ENCODE data around the gene ACSBG1.

The ACSBG1 gene

GRCh38 chr15:78220713-78221112 is 13.7 kb downstream of the ACSBG1 start:
- DNase-seq (ENCODE audit: low read depth) = no peak

GRCh38 chr15:78216276-78217104 is 17.9 kb downstream of the ACSBG1 start:
- no peak for DNase-seq (ENCODE audit: low read depth)

- no peak for DNase-seq (ENCODE audit: low read depth)
Observed at GRCh38 chr15:78213956-78214355, 20.4 kb downstream of the ACSBG1 start.

- no peak for DNase-seq (ENCODE audit: low read depth)
Observed at GRCh38 chr15:78213425-78213750, 21.0 kb downstream of the ACSBG1 start.

GRCh38 chr15:78212546-78213424 is 21.6 kb downstream of the ACSBG1 start:
- no peak for DNase-seq (ENCODE audit: low read depth)

GRCh38 chr15:78212008-78212407 is 22.4 kb downstream of the ACSBG1 start:
- no peak for DNase-seq (ENCODE audit: low read depth)

GRCh38 chr15:78211189-78211921 is 23.0 kb downstream of the ACSBG1 start:
- DNase-seq (ENCODE audit: low read depth) = no peak

GRCh38 chr15:78210349-78210717 is 24.0 kb downstream of the ACSBG1 start:
- DNase-seq (ENCODE audit: low read depth) = no peak

GRCh38 chr15:78209646-78210348 is 24.6 kb downstream of the ACSBG1 start:
- DNase-seq (ENCODE audit: low read depth) = no peak

GRCh38 chr15:78208887-78209645 is 25.3 kb downstream of the ACSBG1 start:
- no peak for DNase-seq (ENCODE audit: low read depth)

GRCh38 chr15:78208341-78208844 is 26.0 kb downstream of the ACSBG1 start:
- DNase-seq (ENCODE audit: low read depth) = no peak

GRCh38 chr15:78207641-78208340 is 26.6 kb downstream of the ACSBG1 start:
- no peak for DNase-seq (ENCODE audit: low read depth)

GRCh38 chr15:78207110-78207458 is 27.3 kb downstream of the ACSBG1 start:
- DNase-seq (ENCODE audit: low read depth) = no peak

GRCh38 chr15:78206326-78207109 is 27.8 kb downstream of the ACSBG1 start:
- no peak for DNase-seq (ENCODE audit: low read depth)

GRCh38 chr15:78205856-78206255 is 28.5 kb downstream of the ACSBG1 start:
- DNase-seq (ENCODE audit: low read depth) = no peak

- no peak for DNase-seq (ENCODE audit: low read depth)
Observed at GRCh38 chr15:78205337-78205736, 29.0 kb downstream of the ACSBG1 start.

- DNase-seq (ENCODE audit: low read depth) = no peak
Observed at GRCh38 chr15:78204351-78205309, 29.7 kb downstream of the ACSBG1 start.
